Activated CD4-positive, alpha-beta T cell treated with anti-CD3 and anti-CD28 coated beads for 1 hour (primary cell): Measurements from ENCODE around the gene SSH2.
"Not testable (repeated sequence)": the region's sequence is repeated elsewhere in the genome, so short reads cannot be mapped to it uniquely, and the experiment has no call there.

ENCODE experiments used
- DNase-seq: peaks from one replicate; pipeline ENCODE4 v3.0.0-alpha.2; 2020

SSH2 gene

GRCh38 chr17:29870836-29871465 lies 59.1 kb downstream of the SSH2 start:
- no peak for DNase-seq

- DNase-seq = no peak
These were observed 62.3 kb downstream of the SSH2 start for GRCh38 chr17:29867643-29868181.

DNA sequence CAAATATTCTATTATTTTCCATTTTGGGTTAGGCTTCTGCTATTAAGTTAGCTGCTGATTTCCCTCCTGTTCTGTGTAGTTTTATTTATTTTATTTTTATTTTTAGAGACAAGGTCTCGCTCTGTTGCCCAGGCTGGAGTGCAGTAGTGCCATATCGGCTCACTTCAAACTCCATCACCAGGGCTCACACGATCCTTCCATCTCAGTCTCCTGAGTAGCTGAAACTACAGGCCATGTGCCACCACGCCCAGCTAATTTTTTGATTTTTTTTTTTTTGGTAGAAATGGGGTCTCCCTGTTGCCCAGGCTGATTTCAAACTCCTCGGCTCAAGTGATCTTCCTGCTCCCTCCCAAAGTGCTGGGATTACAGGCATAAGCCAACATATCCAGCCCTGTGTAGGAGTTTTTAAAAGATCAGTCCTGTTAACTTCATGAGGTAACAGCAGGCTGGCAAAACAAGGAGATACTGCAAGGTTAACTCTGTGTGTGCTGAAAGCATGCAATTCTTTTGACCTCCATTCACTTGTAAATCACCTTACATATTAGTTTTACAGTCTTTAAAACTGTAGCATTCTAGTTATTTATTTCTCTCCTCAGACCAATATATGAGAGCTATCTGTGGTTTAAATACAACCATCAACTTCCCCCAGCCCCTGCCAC lies 63.2 kb downstream of the SSH2 start:
- no peak for DNase-seq

GRCh38 chr17:29864615-29865014 lies 65.4 kb downstream of the SSH2 start:
- DNase-seq = no peak

- DNase-seq = not testable (repeated sequence)
These were observed 65.9 kb downstream of the SSH2 start for GRCh38 chr17:29864123-29864522.

DNA sequence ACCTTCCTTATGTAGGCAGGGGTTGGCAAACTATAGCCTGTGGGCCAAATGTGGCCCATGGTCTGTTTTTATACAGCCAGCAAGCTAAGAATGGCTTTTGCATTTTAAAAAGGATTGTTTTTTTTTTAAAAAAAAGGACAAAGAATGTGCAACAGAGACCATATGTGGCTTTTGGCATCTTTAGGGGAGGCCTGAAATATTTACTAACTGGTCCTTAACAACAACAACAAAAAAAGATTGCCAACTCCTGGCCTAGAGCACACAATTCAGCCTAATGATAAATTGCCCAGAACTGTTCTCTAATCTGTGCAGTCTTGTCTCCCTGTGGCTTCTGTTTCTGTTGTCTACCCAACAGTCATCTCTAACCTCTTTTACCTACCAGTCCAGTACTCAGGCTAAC lies 67.1 kb downstream of the SSH2 start:
- no peak for DNase-seq

- no peak for DNase-seq
These were observed 67.9 kb downstream of the SSH2 start for GRCh38 chr17:29862127-29862526.

DNA sequence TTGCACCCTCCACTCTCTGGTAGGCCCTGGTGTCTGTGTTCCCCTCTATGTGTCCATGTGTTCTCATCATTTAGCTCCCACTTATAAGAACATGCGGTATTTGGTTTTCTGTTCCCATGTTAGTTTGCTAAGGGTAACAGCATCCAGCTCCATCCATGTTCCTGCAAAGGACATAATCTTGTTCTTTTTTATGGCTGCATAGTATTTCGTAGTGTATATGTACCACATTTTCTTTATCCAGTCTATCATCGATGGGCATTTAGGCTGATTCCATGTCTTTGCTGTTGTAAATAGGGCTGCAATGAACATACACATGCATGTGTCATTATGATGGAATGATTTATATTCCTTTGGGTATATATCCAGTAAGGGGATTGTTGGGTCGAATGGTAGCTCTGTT lies 70.6 kb downstream of the SSH2 start:
- DNase-seq = not testable (repeated sequence)

GRCh38 chr17:29857823-29858222 lies 72.2 kb downstream of the SSH2 start:
- DNase-seq = no peak

- DNase-seq = not testable (repeated sequence)
These were observed 72.9 kb downstream of the SSH2 start for GRCh38 chr17:29857105-29857504.

DNA sequence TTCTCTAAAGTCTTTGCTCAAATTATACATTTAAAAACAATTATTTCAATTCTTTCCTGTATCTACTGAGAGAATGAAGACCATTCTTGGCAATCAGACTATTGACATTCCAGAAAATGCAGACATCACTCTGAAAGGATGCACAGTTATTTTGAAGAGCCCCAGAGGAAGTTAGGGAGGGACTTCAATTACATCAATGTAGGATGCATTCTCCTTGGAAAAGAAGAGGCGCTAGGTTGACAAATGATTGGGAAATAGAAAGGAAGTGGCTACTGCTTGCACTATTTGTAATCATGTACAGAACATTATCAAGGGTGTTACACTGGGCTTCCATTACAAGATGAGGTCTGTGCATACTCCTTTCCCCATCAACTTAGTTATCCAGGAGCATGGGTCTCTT lies 74.3 kb downstream of the SSH2 start:
- no peak for DNase-seq

GRCh38 chr17:29848737-29849136 lies 81.3 kb downstream of the SSH2 start:
- DNase-seq = no peak

DNA sequence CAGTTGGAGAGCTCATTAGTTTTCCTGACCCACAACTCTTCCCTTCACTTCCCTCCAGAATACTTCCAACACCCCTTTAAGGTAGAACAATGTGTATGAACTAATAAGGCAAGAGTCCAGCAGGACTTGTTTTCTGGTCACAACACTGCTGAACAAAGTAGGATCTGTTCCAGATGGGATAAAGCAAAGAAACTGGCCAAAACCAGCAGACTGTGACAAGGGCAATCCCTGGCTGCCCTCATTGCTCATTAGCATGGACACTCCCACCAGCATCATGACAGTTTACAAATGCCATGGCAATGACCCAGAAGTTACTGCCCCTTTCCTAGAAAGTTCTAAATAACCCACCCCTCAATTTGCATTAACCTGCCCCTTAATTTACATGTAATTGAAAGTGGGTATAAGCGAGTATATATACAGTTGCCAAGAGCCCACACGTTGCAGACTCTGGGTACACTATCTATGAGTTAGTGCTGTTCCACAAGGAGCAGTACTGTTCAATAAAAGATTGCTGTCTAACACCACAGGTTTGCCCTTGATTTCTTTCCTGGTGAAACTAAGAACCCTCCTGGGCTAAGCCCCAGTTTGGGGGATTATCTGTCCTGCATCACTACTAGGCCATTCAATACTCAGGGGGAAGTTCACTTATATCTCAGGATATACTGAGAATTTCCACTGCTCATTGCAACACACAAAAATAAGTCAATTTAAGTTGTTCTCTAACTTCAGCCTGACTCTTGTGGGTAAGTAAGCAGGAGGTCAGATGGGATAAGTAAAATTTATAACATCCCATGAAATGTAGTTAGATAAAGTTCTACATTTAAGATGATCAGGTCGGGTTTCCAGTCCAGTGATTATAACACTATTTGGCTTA lies 82.3 kb downstream of the SSH2 start:
- DNase-seq = no peak

DNA sequence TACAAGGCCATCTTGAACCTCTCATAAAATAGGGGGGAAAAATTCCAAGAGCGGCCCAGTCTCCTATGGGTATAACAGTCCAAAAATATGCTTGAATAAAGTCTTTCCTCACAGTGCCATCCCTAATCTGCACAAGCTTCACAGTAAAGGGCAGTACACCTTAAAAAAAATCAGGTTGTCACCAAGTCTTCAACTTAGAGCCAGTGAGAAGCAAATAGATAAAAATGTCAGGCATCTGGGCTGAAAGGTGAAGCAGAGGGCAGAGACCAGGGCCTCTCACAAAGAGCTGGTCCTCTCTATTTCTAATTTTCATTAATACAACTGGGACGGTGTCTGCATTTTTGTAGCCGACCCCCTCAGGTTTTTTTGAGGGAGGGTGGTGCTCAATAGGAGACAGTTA lies 82.9 kb downstream of the SSH2 start:
- no peak for DNase-seq

- no peak for DNase-seq
These were observed 83.7 kb downstream of the SSH2 start for GRCh38 chr17:29846298-29846697.

GRCh38 chr17:29844339-29845048 lies 85.5 kb downstream of the SSH2 start:
- no peak for DNase-seq

DNA sequence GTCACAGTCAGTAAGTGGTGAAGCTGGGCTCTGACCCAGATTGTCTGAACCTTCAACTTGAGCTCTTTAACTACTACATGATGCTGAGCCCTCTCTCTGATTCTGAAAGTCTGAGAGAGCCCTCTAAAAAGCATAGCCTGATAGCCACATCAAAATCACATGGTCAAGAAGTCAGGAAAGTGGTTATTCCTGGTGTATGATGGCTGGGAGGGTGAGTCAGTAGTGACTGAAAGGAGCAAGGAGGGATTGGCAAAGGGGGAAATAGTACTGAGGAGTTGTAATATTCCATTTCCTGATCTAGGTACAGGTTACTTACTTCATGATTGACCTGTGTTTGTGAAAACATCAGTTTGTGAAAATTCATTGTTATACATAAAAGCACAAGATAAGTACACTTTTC lies 89.1 kb downstream of the SSH2 start:
- DNase-seq = no peak

- DNase-seq = no peak
These were observed 90.4 kb downstream of the SSH2 start for GRCh38 chr17:29839656-29840055.

- no peak for DNase-seq
These were observed 91.1 kb downstream of the SSH2 start for GRCh38 chr17:29838961-29839360.

- no peak for DNase-seq
These were observed 92.5 kb downstream of the SSH2 start for GRCh38 chr17:29837531-29837930.

- DNase-seq = no peak
These were observed 93.4 kb downstream of the SSH2 start for GRCh38 chr17:29836643-29837042.

DNA sequence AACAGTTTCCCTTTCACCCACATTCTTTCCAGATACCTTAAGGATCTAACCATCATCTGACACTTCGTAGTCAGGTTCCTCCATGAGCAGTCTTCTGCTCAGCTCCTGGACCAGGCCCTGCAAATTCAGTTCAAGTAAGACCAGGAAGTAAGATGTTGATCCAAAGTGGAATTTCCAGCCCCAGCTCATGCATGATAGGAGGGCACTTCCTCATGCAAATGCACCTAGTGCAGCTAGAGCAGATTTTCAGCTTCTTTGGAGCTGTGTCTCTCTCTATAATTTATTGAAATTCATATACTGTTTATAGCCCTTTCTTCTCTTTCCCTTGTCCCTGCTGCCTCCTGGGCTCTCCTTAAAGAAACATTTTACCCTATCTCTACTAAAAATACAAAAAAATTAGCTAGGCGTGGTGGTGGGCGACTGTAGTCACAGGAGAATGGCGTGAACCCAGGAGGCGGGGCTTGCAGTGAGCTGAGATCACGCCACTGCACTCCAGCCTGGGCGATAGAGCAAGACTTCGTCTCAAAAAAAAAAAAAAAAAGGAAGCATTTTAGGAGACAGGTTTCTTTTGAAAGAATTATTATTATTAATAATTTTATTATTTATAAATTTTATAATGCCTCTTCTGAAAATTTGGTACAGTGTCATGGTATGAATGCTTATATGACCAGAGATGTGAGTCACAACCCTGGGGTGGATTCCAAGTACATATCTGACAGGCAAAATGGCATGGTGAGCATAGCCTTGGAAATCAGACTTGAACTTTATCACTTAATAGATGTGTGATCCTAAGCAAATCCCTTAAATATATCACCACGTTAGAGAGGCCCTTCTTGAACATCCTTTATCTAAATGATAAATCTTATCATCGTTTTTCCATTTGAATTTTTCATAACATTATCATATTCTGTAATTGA lies 94.3 kb downstream of the SSH2 start:
- DNase-seq = no peak
